HepG2 (cell line): Measurements from ENCODE around the gene DNPH1. TPM values are rescaled to one million over a fixed set of nuclear protein-coding genes. Genes with fewer than 3 reads are reported as not detected.

ENCODE experiments used
- CHD4 ChIP-seq: fragments of 200-600 bp; sonication (generic); IDR thresholded peaks from 2 replicates; pipeline ENCODE4 v1.7.0; 2017; ENCODE audit warnings: mild to moderate bottlenecking, low read length, borderline replicate concordance
- FLYWCH1 ChIP-seq: sonication (generic); formaldehyde crosslinking; IDR thresholded peaks from 2 replicates; pipeline ENCODE4 v1.8.1; 2023; ENCODE audit warnings: mild to moderate bottlenecking, missing genetic modification reagents
- HNRNPLL ChIP-seq: fragments of 200-400 bp; formaldehyde crosslinking; IDR thresholded peaks from 2 replicates; pipeline ENCODE4 v1.6.1; 2017; ENCODE audit warnings: mild to moderate bottlenecking, low read depth, low read length; ENCODE audit not compliant: poor library complexity, severe bottlenecking
- MTA1 ChIP-seq: sonication (generic); formaldehyde crosslinking; IDR thresholded peaks from 2 replicates; pipeline ENCODE4 v1.4.0; 2020; ENCODE audit warnings: missing genetic modification reagents, mild to moderate bottlenecking, borderline replicate concordance
- MXD4 ChIP-seq: IDR thresholded peaks from 2 replicates; pipeline ENCODE4 v1.6.1; 2016; ENCODE audit warnings: mild to moderate bottlenecking, missing biosample characterization, missing genetic modification reagents
- RAD51 ChIP-seq: fragments of 450-650 bp; IDR thresholded peaks from 2 replicates; pipeline ENCODE4 v1.6.1; 2016; ENCODE audit warnings: borderline replicate concordance
- RFX3 ChIP-seq: IDR thresholded peaks from 2 replicates; pipeline ENCODE4 v1.6.1; 2016; ENCODE audit warnings: missing biosample characterization, missing genetic modification reagents
- ZFP62 ChIP-seq: sonication (generic); formaldehyde crosslinking; IDR thresholded peaks from 2 replicates; pipeline ENCODE4 v1.4.0; 2020; ENCODE audit warnings: missing genetic modification reagents
- ZKSCAN1 ChIP-seq: fragments of 150-350 bp; IDR thresholded peaks from 2 replicates; pipeline ENCODE4 v1.6.1; 2014; ENCODE audit warnings: low read length
- ZMYM2 ChIP-seq: sonication (generic); formaldehyde crosslinking; IDR thresholded peaks from 2 replicates; pipeline ENCODE4 v1.8.0; 2022; ENCODE audit warnings: mild to moderate bottlenecking, missing genetic modification reagents
- ZNF557 ChIP-seq: sonication (generic); formaldehyde crosslinking; IDR thresholded peaks from 2 replicates; pipeline ENCODE4 v1.4.0; 2020; ENCODE audit warnings: missing genetic modification reagents
- polyA plus RNA-seq, 8 experiments: library from polyadenylated mRNA; depleted of rRNA in 3 of 8; stranded (reverse) in 7 of 8; unstranded in 1 of 8; fragments of >200 nt; fragmentation: Illumina TruSeq in 4 of 8; extraction: Trizol in 4 of 8; gene quantifications; 2 replicates each; pipeline versions ENCODE4 v1.2.1 to v1.2.3, GENCODE V29; 2011 to 2016; ENCODE audit warnings: low read depth in 4 of 8, missing spikeins in 1 of 8, mixed read lengths in 1 of 8; ENCODE audit not compliant: insufficient read depth in 1 of 8
- total RNA-seq, 5 experiments: library from RNA; depleted of rRNA; stranded (reverse); fragments of >200 nt; fragmentation: Illumina TruSeq; extraction: Trizol; gene quantifications; 2 replicates each; pipeline ENCODE4 v1.2.3, GENCODE V29; 2016; ENCODE audit warnings: low read depth in 1 of 5
- TF ChIP-seq, protein P1 (sequence below): sonication (generic); formaldehyde crosslinking; IDR thresholded peaks from 2 replicates; pipeline ENCODE4 v1.4.0; 2020; ENCODE audit warnings: missing genetic modification reagents
- TF ChIP-seq, protein P2 (sequence below): sonication (generic); formaldehyde crosslinking; IDR thresholded peaks from 2 replicates; pipeline ENCODE4 v1.5.1; 2020; ENCODE audit warnings: mild to moderate bottlenecking, missing genetic modification reagents, moderate library complexity
- TF ChIP-seq, protein P3 (sequence below): sonication (generic); formaldehyde crosslinking; IDR thresholded peaks from 2 replicates; pipeline ENCODE4 v1.4.0; 2020; ENCODE audit warnings: low read depth, missing genetic modification reagents
- TF ChIP-seq, protein P4 (sequence below): IDR thresholded peaks from 2 replicates; pipeline ENCODE4 v1.6.1; 2016; ENCODE audit warnings: low read depth, missing genetic modification reagents, missing compliant biosample characterization

Gene DNPH1
- total and polyA plus RNA-seq, 2 of the 13 experiments (the other 11 are each of a cell fraction or from before 2014, with no cell fraction given): 56.5 to 75.1 TPM

DNA sequence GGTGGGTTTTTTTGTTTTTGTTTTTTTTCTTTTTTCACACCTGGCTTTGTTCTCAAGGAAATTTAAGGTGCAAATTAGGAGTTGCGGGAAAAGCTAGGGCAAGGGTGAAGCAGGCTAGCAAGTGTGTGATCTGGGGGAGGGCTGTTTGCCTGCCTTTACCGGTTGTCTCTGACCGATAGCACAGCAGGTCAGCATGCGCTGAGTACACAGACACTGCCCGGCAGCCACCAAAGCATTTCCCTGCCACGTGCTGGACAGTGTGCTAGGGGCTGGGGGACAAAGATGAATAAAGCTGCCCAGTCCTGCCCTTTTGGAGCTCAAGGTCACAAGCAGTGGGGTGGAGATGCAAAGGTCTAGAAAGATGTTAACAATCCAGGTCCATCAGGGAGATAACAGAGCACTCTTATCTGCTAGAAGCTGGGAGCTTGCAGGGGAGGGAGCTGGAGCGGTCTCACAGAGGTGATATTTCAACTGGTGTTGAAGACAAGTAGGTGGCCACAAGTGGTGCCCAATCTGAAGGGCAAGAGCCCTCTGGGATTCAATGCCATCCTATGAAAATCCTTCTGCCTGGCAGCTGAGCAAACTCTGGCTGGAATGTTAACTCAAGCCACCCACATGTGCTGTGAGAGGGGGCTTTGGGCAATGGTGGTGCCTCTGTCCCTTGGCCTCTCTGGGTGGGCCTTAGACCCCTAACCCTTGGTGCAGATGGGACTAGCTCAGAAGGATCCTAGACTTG is 38.5 kb upstream of the DNPH1 start (continued):
- TF ChIP-seq, protein P1, sequence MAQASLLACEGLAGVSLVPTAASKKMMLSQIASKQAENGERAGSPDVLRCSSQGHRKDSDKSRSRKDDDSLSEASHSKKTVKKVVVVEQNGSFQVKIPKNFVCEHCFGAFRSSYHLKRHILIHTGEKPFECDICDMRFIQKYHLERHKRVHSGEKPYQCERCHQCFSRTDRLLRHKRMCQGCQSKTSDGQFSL: peak; percentile 79
- peak; percentile 95; the same call in 1 of the 2 replicates for TF ChIP-seq FLYWCH1 (CRISPR knock-in tag)
- peak; percentile 80; the same call in 1 of the 2 replicates for TF ChIP-seq ZNF557 (CRISPR knock-in tag)
- peak; percentile 86 for TF ChIP-seq ZKSCAN1
- TF ChIP-seq HNRNPLL: no peak
- TF ChIP-seq, protein P2, sequence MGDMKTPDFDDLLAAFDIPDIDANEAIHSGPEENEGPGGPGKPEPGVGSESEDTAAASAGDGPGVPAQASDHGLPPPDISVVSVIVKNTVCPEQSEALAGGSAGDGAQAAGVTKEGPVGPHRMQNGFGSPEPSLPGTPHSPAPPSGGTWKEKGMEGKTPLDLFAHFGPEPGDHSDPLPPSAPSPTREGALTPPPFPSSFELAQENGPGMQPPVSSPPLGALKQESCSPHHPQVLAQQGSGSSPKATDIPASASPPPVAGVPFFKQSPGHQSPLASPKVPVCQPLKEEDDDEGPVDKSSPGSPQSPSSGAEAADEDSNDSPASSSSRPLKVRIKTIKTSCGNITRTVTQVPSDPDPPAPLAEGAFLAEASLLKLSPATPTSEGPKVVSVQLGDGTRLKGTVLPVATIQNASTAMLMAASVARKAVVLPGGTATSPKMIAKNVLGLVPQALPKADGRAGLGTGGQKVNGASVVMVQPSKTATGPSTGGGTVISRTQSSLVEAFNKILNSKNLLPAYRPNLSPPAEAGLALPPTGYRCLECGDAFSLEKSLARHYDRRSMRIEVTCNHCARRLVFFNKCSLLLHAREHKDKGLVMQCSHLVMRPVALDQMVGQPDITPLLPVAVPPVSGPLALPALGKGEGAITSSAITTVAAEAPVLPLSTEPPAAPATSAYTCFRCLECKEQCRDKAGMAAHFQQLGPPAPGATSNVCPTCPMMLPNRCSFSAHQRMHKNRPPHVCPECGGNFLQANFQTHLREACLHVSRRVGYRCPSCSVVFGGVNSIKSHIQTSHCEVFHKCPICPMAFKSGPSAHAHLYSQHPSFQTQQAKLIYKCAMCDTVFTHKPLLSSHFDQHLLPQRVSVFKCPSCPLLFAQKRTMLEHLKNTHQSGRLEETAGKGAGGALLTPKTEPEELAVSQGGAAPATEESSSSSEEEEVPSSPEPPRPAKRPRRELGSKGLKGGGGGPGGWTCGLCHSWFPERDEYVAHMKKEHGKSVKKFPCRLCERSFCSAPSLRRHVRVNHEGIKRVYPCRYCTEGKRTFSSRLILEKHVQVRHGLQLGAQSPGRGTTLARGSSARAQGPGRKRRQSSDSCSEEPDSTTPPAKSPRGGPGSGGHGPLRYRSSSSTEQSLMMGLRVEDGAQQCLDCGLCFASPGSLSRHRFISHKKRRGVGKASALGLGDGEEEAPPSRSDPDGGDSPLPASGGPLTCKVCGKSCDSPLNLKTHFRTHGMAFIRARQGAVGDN: peak; percentile 98
- TF ChIP-seq ZFP62: 0 out of 2 replicates have a peak, but pooled peaks have one; percentile 63
- TF ChIP-seq CHD4: no peak
- TF ChIP-seq MTA1 (CRISPR knock-in tag): peak; percentile 100
- TF ChIP-seq, protein P3, sequence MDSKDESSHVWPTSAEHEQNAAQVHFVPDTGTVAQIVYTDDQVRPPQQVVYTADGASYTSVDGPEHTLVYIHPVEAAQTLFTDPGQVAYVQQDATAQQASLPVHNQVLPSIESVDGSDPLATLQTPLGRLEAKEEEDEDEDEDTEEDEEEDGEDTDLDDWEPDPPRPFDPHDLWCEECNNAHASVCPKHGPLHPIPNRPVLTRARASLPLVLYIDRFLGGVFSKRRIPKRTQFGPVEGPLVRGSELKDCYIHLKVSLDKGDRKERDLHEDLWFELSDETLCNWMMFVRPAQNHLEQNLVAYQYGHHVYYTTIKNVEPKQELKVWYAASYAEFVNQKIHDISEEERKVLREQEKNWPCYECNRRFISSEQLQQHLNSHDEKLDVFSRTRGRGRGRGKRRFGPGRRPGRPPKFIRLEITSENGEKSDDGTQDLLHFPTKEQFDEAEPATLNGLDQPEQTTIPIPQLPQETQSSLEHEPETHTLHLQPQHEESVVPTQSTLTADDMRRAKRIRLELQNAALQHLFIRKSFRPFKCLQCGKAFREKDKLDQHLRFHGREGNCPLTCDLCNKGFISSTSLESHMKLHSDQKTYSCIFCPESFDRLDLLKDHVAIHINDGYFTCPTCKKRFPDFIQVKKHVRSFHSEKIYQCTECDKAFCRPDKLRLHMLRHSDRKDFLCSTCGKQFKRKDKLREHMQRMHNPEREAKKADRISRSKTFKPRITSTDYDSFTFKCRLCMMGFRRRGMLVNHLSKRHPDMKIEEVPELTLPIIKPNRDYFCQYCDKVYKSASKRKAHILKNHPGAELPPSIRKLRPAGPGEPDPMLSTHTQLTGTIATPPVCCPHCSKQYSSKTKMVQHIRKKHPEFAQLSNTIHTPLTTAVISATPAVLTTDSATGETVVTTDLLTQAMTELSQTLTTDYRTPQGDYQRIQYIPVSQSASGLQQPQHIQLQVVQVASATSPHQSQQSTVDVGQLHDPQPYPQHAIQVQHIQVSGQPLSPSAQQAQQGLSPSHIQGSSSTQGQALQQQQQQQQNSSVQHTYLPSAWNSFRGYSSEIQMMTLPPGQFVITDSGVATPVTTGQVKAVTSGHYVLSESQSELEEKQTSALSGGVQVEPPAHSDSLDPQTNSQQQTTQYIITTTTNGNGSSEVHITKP: peak; percentile 94
- peak; percentile 97 for TF ChIP-seq MXD4 (CRISPR knock-in tag)
- TF ChIP-seq ZMYM2 (CRISPR knock-in tag): peak; percentile 99
- TF ChIP-seq, protein P4, sequence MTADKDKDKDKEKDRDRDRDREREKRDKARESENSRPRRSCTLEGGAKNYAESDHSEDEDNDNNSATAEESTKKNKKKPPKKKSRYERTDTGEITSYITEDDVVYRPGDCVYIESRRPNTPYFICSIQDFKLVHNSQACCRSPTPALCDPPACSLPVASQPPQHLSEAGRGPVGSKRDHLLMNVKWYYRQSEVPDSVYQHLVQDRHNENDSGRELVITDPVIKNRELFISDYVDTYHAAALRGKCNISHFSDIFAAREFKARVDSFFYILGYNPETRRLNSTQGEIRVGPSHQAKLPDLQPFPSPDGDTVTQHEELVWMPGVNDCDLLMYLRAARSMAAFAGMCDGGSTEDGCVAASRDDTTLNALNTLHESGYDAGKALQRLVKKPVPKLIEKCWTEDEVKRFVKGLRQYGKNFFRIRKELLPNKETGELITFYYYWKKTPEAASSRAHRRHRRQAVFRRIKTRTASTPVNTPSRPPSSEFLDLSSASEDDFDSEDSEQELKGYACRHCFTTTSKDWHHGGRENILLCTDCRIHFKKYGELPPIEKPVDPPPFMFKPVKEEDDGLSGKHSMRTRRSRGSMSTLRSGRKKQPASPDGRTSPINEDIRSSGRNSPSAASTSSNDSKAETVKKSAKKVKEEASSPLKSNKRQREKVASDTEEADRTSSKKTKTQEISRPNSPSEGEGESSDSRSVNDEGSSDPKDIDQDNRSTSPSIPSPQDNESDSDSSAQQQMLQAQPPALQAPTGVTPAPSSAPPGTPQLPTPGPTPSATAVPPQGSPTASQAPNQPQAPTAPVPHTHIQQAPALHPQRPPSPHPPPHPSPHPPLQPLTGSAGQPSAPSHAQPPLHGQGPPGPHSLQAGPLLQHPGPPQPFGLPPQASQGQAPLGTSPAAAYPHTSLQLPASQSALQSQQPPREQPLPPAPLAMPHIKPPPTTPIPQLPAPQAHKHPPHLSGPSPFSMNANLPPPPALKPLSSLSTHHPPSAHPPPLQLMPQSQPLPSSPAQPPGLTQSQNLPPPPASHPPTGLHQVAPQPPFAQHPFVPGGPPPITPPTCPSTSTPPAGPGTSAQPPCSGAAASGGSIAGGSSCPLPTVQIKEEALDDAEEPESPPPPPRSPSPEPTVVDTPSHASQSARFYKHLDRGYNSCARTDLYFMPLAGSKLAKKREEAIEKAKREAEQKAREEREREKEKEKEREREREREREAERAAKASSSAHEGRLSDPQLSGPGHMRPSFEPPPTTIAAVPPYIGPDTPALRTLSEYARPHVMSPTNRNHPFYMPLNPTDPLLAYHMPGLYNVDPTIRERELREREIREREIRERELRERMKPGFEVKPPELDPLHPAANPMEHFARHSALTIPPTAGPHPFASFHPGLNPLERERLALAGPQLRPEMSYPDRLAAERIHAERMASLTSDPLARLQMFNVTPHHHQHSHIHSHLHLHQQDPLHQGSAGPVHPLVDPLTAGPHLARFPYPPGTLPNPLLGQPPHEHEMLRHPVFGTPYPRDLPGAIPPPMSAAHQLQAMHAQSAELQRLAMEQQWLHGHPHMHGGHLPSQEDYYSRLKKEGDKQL (CRISPR knock-in tag): peak; percentile 100
- peak; percentile 27; the same call in 1 of the 2 replicates for TF ChIP-seq RAD51
- TF ChIP-seq RFX3 (CRISPR knock-in tag): peak; percentile 39; the same call in 1 of the 2 replicates
